ENCODE data around the gene HOMEZ. TPM values are rescaled to one million over a fixed set of nuclear protein-coding genes. Genes with fewer than 3 reads are reported as not detected.
A peak's percentile ranks its signal among the peaks of the same experiment; 100 is the strongest.
"Not testable (repeated sequence)": the region's sequence is repeated elsewhere in the genome, so short reads cannot be mapped to it uniquely, and the experiment has no call there.

Gene HOMEZ
- 1 to 10 TPM; 4.9 to 5.2 TPM for total RNA-seq
- long read RNA-seq, donor 1, full-length matches to known transcripts, result 3 of 3 reads
- long read RNA-seq, donor 1, partial matches to known transcripts, result 0 of 3 reads
- long read RNA-seq, donor 1, other reads (novel, unspliced or antisense), result 0 of 3 reads
- long read RNA-seq, donor 2, full-length matches to known transcripts, result 3 of 7 reads
- long read RNA-seq, donor 2, partial matches to known transcripts, result 2 of 7 reads
- long read RNA-seq, donor 2, other reads (novel, unspliced or antisense), result 2 of 7 reads

GRCh38 chr14:23286020-23286901 lies at the start of gene HOMEZ:
TSS of gene HOMEZ (minus strand) at chr14:23286132. CDS start at chr14:23285952, 180 bp downstream.
- intact Hi-C loops (cut with DNase I), result no loop called here
- DNase-seq (ENCODE audit: low spot score), result peak; percentile 100

- intact Hi-C loops (cut with DNase I), result loop anchor here in 1 of 2 donors (10.0 kb wide), 1 partner anchor 229 kb away; the partner anchor contains the start of gene AP1G2
- no peak for DNase-seq (ENCODE audit: low spot score)
Observed at GRCh38 chr14:23335623-23336022, 49.7 kb upstream of the HOMEZ start.

GRCh38 chr14:23327947-23328744 lies 42.2 kb upstream of the HOMEZ start:
- DNase-seq (ENCODE audit: low spot score), result no peak
- intact Hi-C loops (cut with DNase I), result loop anchor here in 1 of 2 donors (2.0 to 10.0 kb wide), 3 partner anchors 53 to 227 kb away; partner anchors contain the start of genes THTPA and ZFHX2

- intact Hi-C loops (cut with DNase I), result loop anchor here in 1 of 2 donors (10.0 kb wide), 2 partner anchors 118 to 228 kb away; partner anchors contain the start of genes THTPA and ZFHX2
Observed at GRCh38 chr14:23326491-23327332, 40.8 kb upstream of the HOMEZ start.

GRCh38 chr14:23325746-23326145 lies 39.8 kb upstream of the HOMEZ start:
- not testable (repeated sequence) for DNase-seq (ENCODE audit: low spot score)
- intact Hi-C loops (cut with DNase I), result loop anchor here in 1 of 2 donors (10.0 kb wide), 2 partner anchors 119 to 229 kb away; partner anchors contain the start of genes THTPA and ZFHX2

More at GRCh38 chr14:23326491-23327332, 40.8 kb upstream of the HOMEZ start:
- no peak for DNase-seq (ENCODE audit: low spot score)

GRCh38 chr14:23324993-23325392 lies 39.1 kb upstream of the HOMEZ start:
- DNase-seq (ENCODE audit: low spot score), result no peak
- intact Hi-C loops (cut with DNase I), result loop anchor here (5.0 to 10.0 kb wide), 3 partner anchors 120 to 453 kb away; partner anchors contain the start of genes LRP10 (in 1 of the 2), THTPA (in 1 of the 2) and ZFHX2 (in 1 of the 2)

GRCh38 chr14:23324455-23324846 lies 38.5 kb upstream of the HOMEZ start:
- intact Hi-C loops (cut with DNase I), result loop anchor here (5.0 to 10.0 kb wide), 3 partner anchors 120 to 452 kb away; partner anchors contain the start of genes LRP10 (in 1 of the 2), THTPA (in 1 of the 2) and ZFHX2 (in 1 of the 2)
- DNase-seq (ENCODE audit: low spot score), result no peak

GRCh38 chr14:23323838-23324454 lies 38.0 kb upstream of the HOMEZ start:
- intact Hi-C loops (cut with DNase I), result loop anchor here (5.0 to 10.0 kb wide), 3 partner anchors 121 to 452 kb away; partner anchors contain the start of genes LRP10 (in 1 of the 2), THTPA (in 1 of the 2) and ZFHX2 (in 1 of the 2)
- DNase-seq (ENCODE audit: low spot score), result no peak

GRCh38 chr14:23322568-23323517 lies 36.9 kb upstream of the HOMEZ start:
- DNase-seq (ENCODE audit: low spot score), result no peak
- intact Hi-C loops (cut with DNase I), result loop anchor here (5.0 to 10.0 kb wide), 3 partner anchors 122 to 451 kb away; partner anchors contain the start of genes LRP10 (in 1 of the 2), THTPA (in 1 of the 2) and ZFHX2 (in 1 of the 2)

GRCh38 chr14:23321572-23322547 lies 35.9 kb upstream of the HOMEZ start:
- intact Hi-C loops (cut with DNase I), result loop anchor here (5.0 to 10.0 kb wide), 3 partner anchors 123 to 450 kb away; partner anchors contain the start of genes LRP10 (in 1 of the 2), THTPA (in 1 of the 2) and ZFHX2 (in 1 of the 2)
- DNase-seq (ENCODE audit: low spot score), result no peak

- intact Hi-C loops (cut with DNase I), result loop anchor here (5.0 to 10.0 kb wide), 3 partner anchors 124 to 449 kb away; partner anchors contain the start of genes LRP10 (in 1 of the 2), THTPA (in 1 of the 2) and ZFHX2 (in 1 of the 2)
- DNase-seq (ENCODE audit: low spot score), result peak; percentile 100
Observed at GRCh38 chr14:23320584-23321571, 34.9 kb upstream of the HOMEZ start, which contains the start of gene PABPN1. TSS of gene PABPN1 (plus strand) at chr14:23321457. CDS start at chr14:23321470, 13 bp downstream.

- intact Hi-C loops (cut with DNase I), result loop anchor here (5.0 to 10.0 kb wide), 3 partner anchors 125 to 448 kb away; partner anchors contain the start of genes LRP10 (in 1 of the 2), THTPA (in 1 of the 2) and ZFHX2 (in 1 of the 2)
- no peak for DNase-seq (ENCODE audit: low spot score)
Observed at GRCh38 chr14:23319746-23320583, 34.0 kb upstream of the HOMEZ start.

Measured in posterior vena cava (tissue), 2 donors.